Right atrium auricular region (tissue), 2 donors: Measurements from ENCODE around the gene OR2A5. TPM values are rescaled to one million over a fixed set of nuclear protein-coding genes. Genes with fewer than 3 reads are reported as not detected.
"Not testable (repeated sequence)": the region's sequence is repeated elsewhere in the genome, so short reads cannot be mapped to it uniquely, and the experiment has no call there.

Source experiments
- DNase-seq: peaks from one replicate; pipeline ENCODE4 v3.0.0-alpha.2; 2019; ENCODE audit warnings: low spot score
- H3K27ac ChIP-seq, 2 donors: fragments of 200-600 bp; sonication (generic); 1 replicate in 1 of 2; 2 replicates in 1 of 2; pipeline ENCODE4 v1.5.1; 2016 to 2019
- H3K27me3 ChIP-seq, 2 donors: fragments of 200-600 bp; sonication (generic); one replicate each; pipeline versions ENCODE4 v1.5.1 to v1.6.0; 2017 to 2019
- H3K36me3 ChIP-seq: fragments of 200-600 bp; sonication (generic); one replicate; pipeline ENCODE4 v1.5.1; 2016
- H3K4me1 ChIP-seq, 2 donors: fragments of 200-600 bp; sonication (generic); one replicate each; pipeline versions ENCODE4 v1.5.1 to v1.6.0; 2017 to 2019
- H3K4me3 ChIP-seq, 2 donors: fragments of 200-600 bp; sonication (generic); 1 replicate in 1 of 2; 2 replicates in 1 of 2; pipeline ENCODE4 v1.5.1; 2017 to 2019; ENCODE audit warnings: mild to moderate bottlenecking in 1 of 2, moderate library complexity in 1 of 2
- H3K9me3 ChIP-seq, 2 donors: fragments of 200-600 bp; sonication (generic); one replicate each; pipeline ENCODE4 v1.5.1; 2019
- CTCF ChIP-seq, 2 donors: fragments of 200-600 bp; sonication (generic); IDR thresholded peaks; one replicate each; pipeline ENCODE4 v1.5.1; 2019; ENCODE audit warnings: antibody characterized with exemption in 2 of 2
- total RNA-seq, 2 donors: library from RNA; depleted of rRNA; stranded (reverse); fragments of >200 nt; gene quantifications; one replicate each; pipeline ENCODE4 v1.1.0, GENCODE V29; 2016

Gene OR2A5
- total RNA-seq, 2 donors from 2014 or later = not detected

- Histone ChIP-seq H3K27ac (no peak overlapping the region), H3K27me3 (no peaks in the 10 kb centered on the region), H3K9me3 (no peaks in the 10 kb centered on the region), H3K4me3 (no peak overlapping the region), H3K36me3 (no peaks in the 10 kb centered on the region), H3K4me1 (peaks cover 0 to 5% of the 10 kb centered on the region in 2 donors)
- TF ChIP-seq CTCF (IDR thresholded peaks at IDR 0.05) = no peak
- no peak for DNase-seq
These were observed 13.4 kb upstream of the OR2A5 start for GRCh38 chr7:144035385-144035784.

GRCh38 chr7:144036302-144036885 lies 12.4 kb upstream of the OR2A5 start:
- no peaks in the 10 kb centered on the region for H3K9me3 ChIP-seq
- no peaks in the 10 kb centered on the region for H3K36me3 ChIP-seq
- H3K27ac ChIP-seq = no peak overlapping the region
- TF ChIP-seq CTCF (IDR thresholded peaks at IDR 0.05) = no peak
- H3K4me3 ChIP-seq = no peak overlapping the region
- no peak for DNase-seq
- peaks cover 0 to 5% of the 10 kb centered on the region in 2 donors for H3K4me1 ChIP-seq
- H3K27me3 ChIP-seq = no peaks in the 10 kb centered on the region

- Histone ChIP-seq H3K4me3 (no peak overlapping the region), H3K9me3 (no peaks in the 10 kb centered on the region), H3K27me3 (no peaks in the 10 kb centered on the region), H3K4me1 (peaks cover 0 to 5% of the 10 kb centered on the region in 2 donors), H3K36me3 (no peaks in the 10 kb centered on the region), H3K27ac (no peak overlapping the region)
- no peak for DNase-seq
- TF ChIP-seq CTCF (IDR thresholded peaks at IDR 0.05) = no peak
These were observed 11.2 kb upstream of the OR2A5 start for GRCh38 chr7:144037414-144038035.

GRCh38 chr7:144038887-144039286 lies 9.9 kb upstream of the OR2A5 start:
- H3K36me3 ChIP-seq = no peaks in the 10 kb centered on the region
- H3K27me3 ChIP-seq = no peaks in the 10 kb centered on the region
- H3K9me3 ChIP-seq = no peaks in the 10 kb centered on the region
- H3K4me1 ChIP-seq = no peaks in the 10 kb centered on the region
- no peak overlapping the region for H3K4me3 ChIP-seq
- no peak for DNase-seq
- no peak for TF ChIP-seq CTCF (IDR thresholded peaks at IDR 0.05)
- no peak overlapping the region for H3K27ac ChIP-seq

- H3K36me3 ChIP-seq = no peaks in the 10 kb centered on the region
- H3K27ac ChIP-seq = no peak overlapping the region
- H3K4me1 ChIP-seq = no peaks in the 10 kb centered on the region
- no peaks in the 10 kb centered on the region for H3K27me3 ChIP-seq
- no peak for DNase-seq
- TF ChIP-seq CTCF (IDR thresholded peaks at IDR 0.05) = no peak
- no peak overlapping the region for H3K4me3 ChIP-seq
- H3K9me3 ChIP-seq = no peaks in the 10 kb centered on the region
These were observed 743 bp downstream of the OR2A5 start for GRCh38 chr7:144049491-144049890.

- Histone ChIP-seq H3K4me3 (no peak overlapping the region), H3K9me3 (no peaks in the 10 kb centered on the region), H3K36me3 (no peaks in the 10 kb centered on the region), H3K27me3 (no peaks in the 10 kb centered on the region), H3K4me1 (no peaks in the 10 kb centered on the region), H3K27ac (no peak overlapping the region)
- TF ChIP-seq CTCF (IDR thresholded peaks at IDR 0.05) = no peak
- DNase-seq = no peak
These were observed 1.3 kb downstream of the OR2A5 start for GRCh38 chr7:144050093-144050492.

- H3K9me3 ChIP-seq, H3K27me3 ChIP-seq, DNase-seq, H3K27ac ChIP-seq, H3K4me3 ChIP-seq, H3K4me1 ChIP-seq, H3K36me3 ChIP-seq: not testable (repeated sequence)
These were observed 2.1 kb downstream of the OR2A5 start for GRCh38 chr7:144050884-144051283.
